Measurements from ENCODE around the gene NBPF20.
"Not testable (repeated sequence)": the region's sequence is repeated elsewhere in the genome, so short reads cannot be mapped to it uniquely, and the experiment has no call there.

NBPF20 gene

GRCh38 chr1:145425436-145426029 is at the start of gene NBPF20:
NBPF20 (minus strand) TSS chr1:145425603; CDS start chr1:145405272, 20,331 bp downstream.
- peak; percentile 72 for DNase-seq

GRCh38 chr1:145474837-145475368 is 49.5 kb upstream of the NBPF20 start:
- not testable (repeated sequence) for DNase-seq

- DNase-seq, result not testable (repeated sequence)
Measured at GRCh38 chr1:145472731-145473130, 47.3 kb upstream of the NBPF20 start.

- not testable (repeated sequence) for DNase-seq
Measured at GRCh38 chr1:145471365-145471764, 46.0 kb upstream of the NBPF20 start.

- peak; percentile 61 to 78 for DNase-seq
Measured at GRCh38 chr1:145465405-145466144, 40.2 kb upstream of the NBPF20 start.

GRCh38 chr1:145464708-145465336 is 39.4 kb upstream of the NBPF20 start:
- DNase-seq, result not testable (repeated sequence)

GRCh38 chr1:145464017-145464416 is 38.6 kb upstream of the NBPF20 start:
- not testable (repeated sequence) for DNase-seq

GRCh38 chr1:145460684-145461083 is 35.3 kb upstream of the NBPF20 start:
- not testable (repeated sequence) for DNase-seq

- DNase-seq, result not testable (repeated sequence)
Measured at GRCh38 chr1:145460048-145460447, 34.6 kb upstream of the NBPF20 start.

- DNase-seq, result not testable (repeated sequence)
Measured at GRCh38 chr1:145459591-145459990, 34.2 kb upstream of the NBPF20 start.

- DNase-seq, result not testable (repeated sequence)
Measured at GRCh38 chr1:145459063-145459462, 33.7 kb upstream of the NBPF20 start.

- DNase-seq, result not testable (repeated sequence)
Measured at GRCh38 chr1:145454824-145455177, 29.4 kb upstream of the NBPF20 start.

GRCh38 chr1:145453873-145454823 is 28.7 kb upstream of the NBPF20 start:
- DNase-seq, result not testable (repeated sequence)

GRCh38 chr1:145452506-145452905 is 27.1 kb upstream of the NBPF20 start:
- not testable (repeated sequence) for DNase-seq

- not testable (repeated sequence) for DNase-seq
Measured at GRCh38 chr1:145451914-145452313, 26.5 kb upstream of the NBPF20 start.

GRCh38 chr1:145445219-145445618 is 19.8 kb upstream of the NBPF20 start:
- DNase-seq, result not testable (repeated sequence)

- not testable (repeated sequence) for DNase-seq
Measured at GRCh38 chr1:145442340-145442739, 16.9 kb upstream of the NBPF20 start.

- not testable (repeated sequence) for DNase-seq
Measured at GRCh38 chr1:145431363-145432256, 6.2 kb upstream of the NBPF20 start.

- not testable (repeated sequence) for DNase-seq
Measured at GRCh38 chr1:145430830-145431229, 5.4 kb upstream of the NBPF20 start.

GRCh38 chr1:145429329-145429728 is 3.9 kb upstream of the NBPF20 start:
- not testable (repeated sequence) for DNase-seq
